ENCODE results near the gene TRAPPC2L.

DNA sequence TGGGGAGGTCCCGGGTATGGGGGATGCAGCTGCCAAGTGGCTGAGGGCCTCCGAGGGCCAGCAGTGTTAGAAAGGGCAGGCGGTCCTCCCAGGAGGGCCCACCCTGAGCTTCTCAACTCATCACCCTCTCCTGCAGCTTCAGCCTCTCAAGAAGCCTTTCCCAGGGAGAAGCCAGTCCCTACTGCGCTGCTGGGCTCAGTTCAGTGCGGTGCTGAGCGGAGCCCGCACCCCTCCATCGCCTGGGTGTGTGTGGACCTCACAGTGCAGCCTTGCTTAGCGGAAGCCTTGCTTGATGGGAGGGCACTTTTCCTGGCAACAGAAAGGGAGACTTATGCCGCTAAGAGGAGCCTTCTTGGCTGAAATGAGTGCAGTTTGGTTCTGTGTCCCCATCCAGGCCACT is 41.7 kb upstream of the TRAPPC2L start:
- TF ChIP-seq, protein P1, sequence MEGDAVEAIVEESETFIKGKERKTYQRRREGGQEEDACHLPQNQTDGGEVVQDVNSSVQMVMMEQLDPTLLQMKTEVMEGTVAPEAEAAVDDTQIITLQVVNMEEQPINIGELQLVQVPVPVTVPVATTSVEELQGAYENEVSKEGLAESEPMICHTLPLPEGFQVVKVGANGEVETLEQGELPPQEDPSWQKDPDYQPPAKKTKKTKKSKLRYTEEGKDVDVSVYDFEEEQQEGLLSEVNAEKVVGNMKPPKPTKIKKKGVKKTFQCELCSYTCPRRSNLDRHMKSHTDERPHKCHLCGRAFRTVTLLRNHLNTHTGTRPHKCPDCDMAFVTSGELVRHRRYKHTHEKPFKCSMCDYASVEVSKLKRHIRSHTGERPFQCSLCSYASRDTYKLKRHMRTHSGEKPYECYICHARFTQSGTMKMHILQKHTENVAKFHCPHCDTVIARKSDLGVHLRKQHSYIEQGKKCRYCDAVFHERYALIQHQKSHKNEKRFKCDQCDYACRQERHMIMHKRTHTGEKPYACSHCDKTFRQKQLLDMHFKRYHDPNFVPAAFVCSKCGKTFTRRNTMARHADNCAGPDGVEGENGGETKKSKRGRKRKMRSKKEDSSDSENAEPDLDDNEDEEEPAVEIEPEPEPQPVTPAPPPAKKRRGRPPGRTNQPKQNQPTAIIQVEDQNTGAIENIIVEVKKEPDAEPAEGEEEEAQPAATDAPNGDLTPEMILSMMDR (conservative IDR thresholded peaks at IDR 0.05): no peak
- no peak for TF ChIP-seq ZFX (IDR thresholded peaks at IDR 0.05)

Measured in C4-2B (cell line).